ENCODE data around the gene HCN3.

GRCh38 chr1:155293086-155293749 is 16.0 kb downstream of the HCN3 start:
- no peak for TF ChIP-seq EZH2 (IDR thresholded peaks at IDR 0.05; ENCODE audit: low read depth)
- TF ChIP-seq CTCF (conservative IDR thresholded peaks at IDR 0.05) = no peak

Data from PC-9 (cell line).